Natural killer cell (primary cell): ENCODE measurements around the gene SCOC. TPM values are rescaled to one million over a fixed set of nuclear protein-coding genes. Genes with fewer than 3 reads are reported as not detected.

Source experiments
- ATAC-seq, 3 donors: fragments of 150-1000 bp in 2 of 3; fragments of 200-7000 bp in 1 of 3; cut with Tn5 transposase; 1 replicate in 1 of 3; 2 replicates in 2 of 3; pipeline ENCODE4 v1.10.0; 2021; ENCODE audit warnings: mild to moderate bottlenecking in 2 of 3, moderate library complexity in 2 of 3
- DNase-seq, 2 donors: peaks; one replicate each; pipeline versions ENCODE4 v3.0.0 to v3.0.0-alpha.2; 2013 to 2021; ENCODE audit warnings: mixed read lengths in 1 of 2
- H3K27ac ChIP-seq: one replicate; pipeline ENCODE4 v1.5.1; 2013; ENCODE audit warnings: mild to moderate bottlenecking, low read length
- H3K27me3 ChIP-seq: one replicate; pipeline ENCODE4 v1.6.1; 2013; ENCODE audit warnings: low read length; ENCODE audit not compliant: control insufficient read depth, insufficient read depth
- H3K36me3 ChIP-seq: one replicate; pipeline ENCODE4 v1.6.1; 2013; ENCODE audit warnings: low read length; ENCODE audit not compliant: control insufficient read depth, insufficient read depth
- H3K4me1 ChIP-seq: one replicate; pipeline ENCODE4 v1.6.1; 2013; ENCODE audit warnings: low read length; ENCODE audit not compliant: control insufficient read depth, insufficient read depth
- H3K4me3 ChIP-seq: one replicate; pipeline ENCODE4 v1.5.1; 2013; ENCODE audit warnings: low read length
- H3K9me3 ChIP-seq: one replicate; pipeline ENCODE4 v1.6.1; 2013; ENCODE audit warnings: low read length; ENCODE audit not compliant: control insufficient read depth, insufficient read depth
- H3K27ac Mint-ChIP-seq, 2 donors: one replicate each; pipeline ENCODE4 v1.8.0; 2022; ENCODE audit warnings: mild to moderate bottlenecking in 2 of 2, mixed read lengths in 2 of 2, moderate library complexity in 1 of 2
- H3K27me3 Mint-ChIP-seq, 2 donors: one replicate each; pipeline ENCODE4 v1.8.0; 2022; ENCODE audit warnings: low read depth in 2 of 2, mixed read lengths in 2 of 2
- H3K36me3 Mint-ChIP-seq: one replicate; pipeline ENCODE4 v1.8.0; 2022; ENCODE audit warnings: mixed read lengths
- H3K4me1 Mint-ChIP-seq, 2 donors: one replicate each; pipeline ENCODE4 v1.8.0; 2022; ENCODE audit warnings: mixed read lengths in 2 of 2
- H3K4me3 Mint-ChIP-seq: one replicate; pipeline ENCODE4 v1.8.0; 2022; ENCODE audit warnings: mild to moderate bottlenecking, moderate library complexity, mixed read lengths
- H3K9me3 Mint-ChIP-seq, 2 donors: one replicate each; pipeline ENCODE4 v1.8.0; 2022; ENCODE audit warnings: mixed read lengths in 2 of 2
- CTCF ChIP-seq: fragments of 200-600 bp; IDR thresholded peaks from one replicate; pipeline ENCODE4 v1.8.0; 2022; ENCODE audit warnings: antibody characterized with exemption
- WGBS: methylation state at CpG from one replicate; pipeline ENCODE4 v1.1.7; 2013; ENCODE audit warnings: missing lambda C conversion rate; ENCODE audit not compliant: insufficient coverage; 5-methylcytosine and 5-hydroxymethylcytosine counted together
- intact Hi-C: fragments of 100-400 bp; cut with micrococcal nuclease; formaldehyde crosslinking; loops from one replicate; pipeline ENCODE4 v1.14.2; 2022
- total RNA-seq, 4 donors: library from RNA; stranded (reverse); fragments of 120-200 nt in 1 of 4; gene quantifications; one replicate each; pipeline versions ENCODE4 v1.2.3 to v1.2.4, GENCODE V29; 2013 to 2022

SCOC gene
- total RNA-seq, 3 donors from 2014 or later (not counting 1 experiment from before 2014, with no cell fraction given), result 8.6 to 10.3 (median 9.4) TPM

GRCh38 chr4:140331245-140331644, 42.2 kb upstream of the SCOC start:
- Mint-ChIP-seq H3K4me3 (no peak overlapping the region), H3K9me3 (no peaks in the 10 kb centered on the region)
- no peak for ATAC-seq

GRCh38 chr4:140331876-140332275, 41.6 kb upstream of the SCOC start:
- Histone ChIP-seq H3K4me3 (no peak overlapping the region), H3K9me3 (no peaks in the 10 kb centered on the region), H3K27ac (no peak overlapping the region), H3K36me3 (no peaks in the 10 kb centered on the region), H3K27me3 (no peaks in the 10 kb centered on the region), H3K4me1 (no peaks in the 10 kb centered on the region)
- Mint-ChIP-seq H3K36me3 (no peaks in the 10 kb centered on the region), H3K27ac (no peak overlapping the region), H3K4me1 (peaks cover 0 to 5% of the 10 kb centered on the region in 2 donors), H3K4me3 (no peak overlapping the region), H3K27me3 (peaks cover 9 to 20% of the 10 kb centered on the region in 2 donors), H3K9me3 (no peaks in the 10 kb centered on the region)
- ATAC-seq, result no peak
- intact Hi-C loops, result no loop called here
- WGBS, result 87% methylated on average over 5 of the region's 5 CpGs
- no peak for TF ChIP-seq CTCF
- DNase-seq, result no peak

More at GRCh38 chr4:140331245-140331644, 42.2 kb upstream of the SCOC start:
- no peak overlapping the region for H3K4me3 ChIP-seq
- Mint-ChIP-seq H3K27me3 (peaks cover 8 to 18% of the 10 kb centered on the region in 2 donors), H3K36me3 (no peaks in the 10 kb centered on the region), H3K27ac (no peak overlapping the region), H3K4me1 (peaks cover 0 to 5% of the 10 kb centered on the region in 2 donors)
- intact Hi-C loops, result no loop called here
- H3K36me3 ChIP-seq, result no peaks in the 10 kb centered on the region
- no peak for DNase-seq
- H3K9me3 ChIP-seq, result no peaks in the 10 kb centered on the region
- TF ChIP-seq CTCF, result no peak
- H3K27me3 ChIP-seq, result no peaks in the 10 kb centered on the region
- no peaks in the 10 kb centered on the region for H3K4me1 ChIP-seq
- no peak overlapping the region for H3K27ac ChIP-seq
- WGBS, result 25% methylated on average over 1 of the region's 1 CpG

GRCh38 chr4:140332734-140333133, 40.7 kb upstream of the SCOC start:
- Mint-ChIP-seq H3K9me3 (no peaks in the 10 kb centered on the region), H3K27ac (no peak overlapping the region), H3K4me1 (peaks cover 0 to 5% of the 10 kb centered on the region in 2 donors), H3K4me3 (no peak overlapping the region), H3K36me3 (no peaks in the 10 kb centered on the region), H3K27me3 (peaks cover 9 to 28% of the 10 kb centered on the region in 2 donors)
- Histone ChIP-seq H3K27me3 (no peaks in the 10 kb centered on the region), H3K27ac (no peak overlapping the region), H3K36me3 (no peaks in the 10 kb centered on the region), H3K4me1 (no peaks in the 10 kb centered on the region), H3K9me3 (no peaks in the 10 kb centered on the region), H3K4me3 (no peak overlapping the region)
- intact Hi-C loops, result no loop called here
- TF ChIP-seq CTCF, result no peak
- WGBS, result 86% methylated on average over 2 of the region's 2 CpGs
- ATAC-seq (no peak), DNase-seq (no peak)

GRCh38 chr4:140333523-140333922, 39.9 kb upstream of the SCOC start:
- Mint-ChIP-seq H3K27ac (no peak overlapping the region), H3K4me1 (peaks cover 0 to 5% of the 10 kb centered on the region in 2 donors), H3K36me3 (no peaks in the 10 kb centered on the region), H3K9me3 (no peaks in the 10 kb centered on the region), H3K4me3 (no peak overlapping the region), H3K27me3 (peaks cover 9 to 24% of the 10 kb centered on the region in 2 donors)
- no peak for TF ChIP-seq CTCF
- H3K36me3 ChIP-seq, result no peaks in the 10 kb centered on the region
- intact Hi-C loops, result no loop called here
- no peak overlapping the region for H3K4me3 ChIP-seq
- H3K27ac ChIP-seq, result no peak overlapping the region
- ATAC-seq (no peak), DNase-seq (no peak)
- H3K4me1 ChIP-seq, result no peaks in the 10 kb centered on the region
- no peaks in the 10 kb centered on the region for H3K9me3 ChIP-seq
- H3K27me3 ChIP-seq, result no peaks in the 10 kb centered on the region
